ENCODE data around the gene TMOD3. TPM values are rescaled to one million over a fixed set of nuclear protein-coding genes. Genes with fewer than 3 reads are reported as not detected.

The TMOD3 gene
- total RNA-seq, 4 donors from 2014 or later, result 31.2 to 37.4 (median 36.7) TPM

DNA sequence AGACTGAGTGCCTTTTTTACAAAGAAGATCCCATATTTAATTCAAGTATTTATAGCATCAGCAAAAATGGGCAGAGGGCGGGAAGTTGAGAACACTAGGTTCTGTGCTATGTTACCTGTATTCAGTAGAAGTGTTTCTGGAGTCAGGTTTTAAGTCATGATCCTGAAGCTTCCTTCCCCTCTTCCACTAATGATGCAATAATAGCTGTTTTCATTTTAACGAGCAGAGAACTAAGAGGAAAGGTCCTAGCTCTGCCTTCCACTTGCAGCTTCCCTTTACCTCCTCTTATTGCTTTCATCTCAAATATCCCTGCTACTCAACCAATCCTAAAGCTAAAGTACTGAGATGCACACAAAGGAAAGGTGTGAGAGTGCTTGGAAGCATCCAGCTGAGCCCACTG is 16.9 kb upstream of the TMOD3 start:
- WGBS, result 84% methylated on average over 2 of the region's 2 CpGs
- no peak for DNase-seq (ENCODE audit: low spot score in 2 of 2)
- H3K4me3 ChIP-seq, result no peak overlapping the region

DNA sequence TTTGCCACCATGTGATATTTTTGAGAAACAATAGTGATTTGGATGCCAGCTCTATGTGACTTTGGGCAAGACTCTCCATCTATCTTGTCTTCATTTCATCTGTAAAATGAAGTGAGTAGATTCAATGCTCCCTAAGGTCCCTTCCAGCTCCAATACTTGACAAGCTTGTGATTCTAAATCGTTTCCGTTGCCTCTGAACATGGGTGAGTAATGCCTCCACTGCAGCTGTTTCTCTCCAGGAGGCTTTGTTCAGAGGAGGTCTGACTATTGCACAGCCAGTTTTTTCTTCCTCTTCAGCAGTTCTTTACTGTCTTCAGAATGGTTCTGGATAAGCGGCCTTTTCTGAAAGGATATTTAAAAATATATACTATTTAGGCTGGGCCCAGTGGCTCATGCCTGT is 14.8 kb upstream of the TMOD3 start:
- no peak overlapping the region for H3K27ac ChIP-seq
- no peak for DNase-seq (ENCODE audit: low spot score in 2 of 2)
- no peaks in the 10 kb centered on the region for H3K36me3 ChIP-seq
- no peak overlapping the region for H3K4me3 ChIP-seq
- no peaks in the 10 kb centered on the region for H3K27me3 ChIP-seq
- no peak for TF ChIP-seq POLR2A (IDR thresholded peaks at IDR 0.05)
- TF ChIP-seq, protein P1, sequence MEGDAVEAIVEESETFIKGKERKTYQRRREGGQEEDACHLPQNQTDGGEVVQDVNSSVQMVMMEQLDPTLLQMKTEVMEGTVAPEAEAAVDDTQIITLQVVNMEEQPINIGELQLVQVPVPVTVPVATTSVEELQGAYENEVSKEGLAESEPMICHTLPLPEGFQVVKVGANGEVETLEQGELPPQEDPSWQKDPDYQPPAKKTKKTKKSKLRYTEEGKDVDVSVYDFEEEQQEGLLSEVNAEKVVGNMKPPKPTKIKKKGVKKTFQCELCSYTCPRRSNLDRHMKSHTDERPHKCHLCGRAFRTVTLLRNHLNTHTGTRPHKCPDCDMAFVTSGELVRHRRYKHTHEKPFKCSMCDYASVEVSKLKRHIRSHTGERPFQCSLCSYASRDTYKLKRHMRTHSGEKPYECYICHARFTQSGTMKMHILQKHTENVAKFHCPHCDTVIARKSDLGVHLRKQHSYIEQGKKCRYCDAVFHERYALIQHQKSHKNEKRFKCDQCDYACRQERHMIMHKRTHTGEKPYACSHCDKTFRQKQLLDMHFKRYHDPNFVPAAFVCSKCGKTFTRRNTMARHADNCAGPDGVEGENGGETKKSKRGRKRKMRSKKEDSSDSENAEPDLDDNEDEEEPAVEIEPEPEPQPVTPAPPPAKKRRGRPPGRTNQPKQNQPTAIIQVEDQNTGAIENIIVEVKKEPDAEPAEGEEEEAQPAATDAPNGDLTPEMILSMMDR (IDR thresholded peaks at IDR 0.05), result no peak
- no peak for TF ChIP-seq POLR2AphosphoS5 (IDR thresholded peaks at IDR 0.05)
- no peak for TF ChIP-seq EP300 (IDR thresholded peaks at IDR 0.05)
- WGBS, result 80% methylated on average over 3 of the region's 3 CpGs
- H3K9me3 ChIP-seq, result no peaks in the 10 kb centered on the region
- H3K4me1 ChIP-seq, result no peaks in the 10 kb centered on the region

More for the DNA sequence above, 16.9 kb upstream of the TMOD3 start:
- no peaks in the 10 kb centered on the region for H3K4me1 ChIP-seq
- peaks cover 3% of the 10 kb centered on the region for H3K36me3 ChIP-seq
- no peak overlapping the region for H3K27ac ChIP-seq
- H3K9me3 ChIP-seq, result no peaks in the 10 kb centered on the region
- no peak for TF ChIP-seq POLR2AphosphoS5 (IDR thresholded peaks at IDR 0.05)
- TF ChIP-seq EP300 (IDR thresholded peaks at IDR 0.05), result no peak
- TF ChIP-seq, protein P1 (IDR thresholded peaks at IDR 0.05), result no peak
- no peak for TF ChIP-seq POLR2A (IDR thresholded peaks at IDR 0.05)
- no peaks in the 10 kb centered on the region for H3K27me3 ChIP-seq

DNA sequence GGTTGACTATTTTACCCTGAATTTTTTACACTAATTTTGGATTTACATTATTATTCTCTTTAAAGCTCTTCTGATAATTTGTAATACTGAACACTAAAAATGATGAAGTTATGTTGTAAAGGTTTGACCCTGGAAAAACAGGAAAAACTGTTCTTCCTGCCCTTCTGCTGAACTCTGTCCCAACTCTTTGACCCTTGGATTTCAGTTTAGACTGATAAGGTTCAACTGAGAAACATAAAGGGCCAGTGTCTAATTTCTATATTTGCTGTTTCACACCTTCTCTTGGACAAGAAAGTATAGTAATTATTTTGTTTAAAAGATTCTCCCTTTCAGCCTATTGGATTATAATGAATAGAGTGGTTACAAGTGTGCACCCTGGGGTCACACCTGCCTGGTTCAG is 12.8 kb upstream of the TMOD3 start:
- Histone ChIP-seq H3K4me1 (no peaks in the 10 kb centered on the region), H3K9me3 (no peaks in the 10 kb centered on the region), H3K36me3 (no peaks in the 10 kb centered on the region), H3K27me3 (no peaks in the 10 kb centered on the region), H3K27ac (no peak overlapping the region), H3K4me3 (no peak overlapping the region)
- DNase-seq (ENCODE audit: low spot score in 2 of 2), result no peak
- TF ChIP-seq, protein P1 (IDR thresholded peaks at IDR 0.05), result no peak
- TF ChIP-seq POLR2A (IDR thresholded peaks at IDR 0.05) (no peak), EP300 (IDR thresholded peaks at IDR 0.05) (no peak), POLR2AphosphoS5 (IDR thresholded peaks at IDR 0.05) (no peak)

DNA sequence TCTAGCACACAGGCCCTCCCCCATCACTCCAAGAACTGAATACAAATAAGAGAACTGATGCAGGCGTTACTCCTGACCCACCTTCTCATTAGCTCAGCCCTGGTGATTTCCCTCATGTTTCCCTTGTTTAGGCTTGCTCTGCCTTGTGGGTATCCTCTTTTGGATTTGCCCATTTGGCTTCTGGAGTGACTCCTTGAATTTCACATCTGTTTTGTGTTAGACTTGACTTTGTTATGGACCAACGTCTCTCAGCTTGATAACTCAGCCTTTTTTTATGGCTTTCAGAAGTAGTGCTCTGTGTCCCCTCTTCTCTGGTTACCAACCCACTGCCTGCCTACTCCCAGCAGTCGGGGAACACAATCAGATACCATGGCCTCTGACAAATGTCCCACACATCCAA is 11.3 kb upstream of the TMOD3 start:
- no peak for DNase-seq (ENCODE audit: low spot score in 2 of 2)
- WGBS, result 71% methylated on average over 3 of the region's 3 CpGs
- H3K4me3 ChIP-seq, result no peak overlapping the region
- H3K36me3 ChIP-seq, result no peaks in the 10 kb centered on the region
- H3K27ac ChIP-seq, result no peak overlapping the region
- H3K4me1 ChIP-seq, result no peaks in the 10 kb centered on the region
- H3K9me3 ChIP-seq, result no peaks in the 10 kb centered on the region
- TF ChIP-seq EP300 (IDR thresholded peaks at IDR 0.05) (no peak), POLR2AphosphoS5 (IDR thresholded peaks at IDR 0.05) (no peak), POLR2A (IDR thresholded peaks at IDR 0.05) (no peak)
- TF ChIP-seq, protein P1 (IDR thresholded peaks at IDR 0.05), result no peak
- no peaks in the 10 kb centered on the region for H3K27me3 ChIP-seq

DNA sequence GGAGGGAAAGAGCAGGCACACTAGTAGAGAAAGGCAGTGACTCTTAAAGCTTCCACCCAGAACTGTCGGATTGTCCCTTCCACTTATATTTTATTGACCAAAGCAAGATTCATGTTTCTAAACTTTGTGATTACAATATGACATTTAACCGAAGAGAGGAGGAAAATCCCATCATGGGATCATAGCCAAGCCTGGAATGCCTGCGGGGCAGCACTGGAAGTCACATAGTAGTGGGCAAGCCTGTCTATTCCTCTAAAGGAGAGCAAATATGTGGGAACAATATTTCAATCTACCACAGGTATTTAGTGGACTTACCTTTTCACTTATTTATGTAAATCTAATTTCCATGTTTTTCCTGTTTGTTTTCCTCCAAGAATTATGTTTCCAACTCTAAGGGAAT is 3.8 kb upstream of the TMOD3 start:
- Histone ChIP-seq H3K4me3 (no peak overlapping the region), H3K27ac (no peak overlapping the region), H3K36me3 (no peaks in the 10 kb centered on the region), H3K4me1 (peaks cover 10% of the 10 kb centered on the region), H3K9me3 (no peaks in the 10 kb centered on the region), H3K27me3 (no peaks in the 10 kb centered on the region)
- TF ChIP-seq POLR2AphosphoS5 (IDR thresholded peaks at IDR 0.05) (no peak), POLR2A (IDR thresholded peaks at IDR 0.05) (no peak), EP300 (IDR thresholded peaks at IDR 0.05) (no peak)
- TF ChIP-seq, protein P1 (IDR thresholded peaks at IDR 0.05), result no peak
- DNase-seq (ENCODE audit: low spot score in 2 of 2), result no peak
- WGBS, result 61% methylated on average over 3 of the region's 3 CpGs
